VCaP (cell line): ENCODE measurements around the gene EFNA2.

ENCODE experiments used
- H3K27ac ChIP-seq: fragments of 450-650 bp; 2 replicates; pipeline ENCODE4 v1.5.1; 2017
- TF ChIP-seq, protein P1 (sequence below): fragments of 450-650 bp; conservative IDR thresholded peaks from 2 replicates; pipeline ENCODE4 v1.5.1; 2017; ENCODE audit warnings: mild to moderate bottlenecking, moderate library complexity

EFNA2 gene

DNA sequence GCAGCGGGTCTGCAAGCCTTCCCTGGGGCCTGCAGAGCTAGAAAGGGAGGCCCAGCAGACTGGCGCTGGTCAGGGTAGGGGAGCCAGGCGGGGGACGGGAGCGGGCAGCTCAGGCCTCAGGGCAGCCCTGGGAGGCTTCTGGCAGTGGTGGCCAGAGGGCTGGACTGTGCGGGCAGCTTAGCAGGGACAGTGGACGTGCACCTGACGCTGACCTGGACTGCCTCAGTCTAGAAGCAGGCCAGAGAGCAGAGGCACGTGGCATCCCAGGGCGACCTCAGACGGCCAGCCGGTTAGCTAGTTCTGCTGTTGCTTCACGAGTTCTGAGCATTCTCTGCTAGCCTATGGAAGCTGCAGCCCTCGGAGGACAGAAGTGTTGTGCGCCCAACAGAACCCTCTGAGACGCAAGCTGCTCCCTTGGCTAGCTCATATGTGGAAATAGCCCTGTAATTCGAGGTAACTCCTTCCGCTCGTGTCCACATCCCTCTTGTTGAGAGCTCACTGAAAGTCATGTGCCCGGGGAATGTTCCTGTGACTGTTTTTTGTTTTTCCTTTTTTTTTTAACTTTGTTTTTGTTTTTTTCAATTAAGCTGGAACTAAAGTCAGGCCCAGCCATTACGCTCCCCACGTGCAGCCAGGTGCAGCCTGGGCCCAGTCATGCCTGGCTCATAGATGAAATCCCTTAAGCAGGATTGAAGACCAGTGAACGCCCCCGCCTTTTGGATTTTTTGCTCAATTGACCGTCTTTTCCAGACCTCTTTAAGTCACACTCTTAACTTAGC is 12.2 kb upstream of the EFNA2 start:
- H3K27ac ChIP-seq = peak overlapping the region; percentile 98
- TF ChIP-seq, protein P1, sequence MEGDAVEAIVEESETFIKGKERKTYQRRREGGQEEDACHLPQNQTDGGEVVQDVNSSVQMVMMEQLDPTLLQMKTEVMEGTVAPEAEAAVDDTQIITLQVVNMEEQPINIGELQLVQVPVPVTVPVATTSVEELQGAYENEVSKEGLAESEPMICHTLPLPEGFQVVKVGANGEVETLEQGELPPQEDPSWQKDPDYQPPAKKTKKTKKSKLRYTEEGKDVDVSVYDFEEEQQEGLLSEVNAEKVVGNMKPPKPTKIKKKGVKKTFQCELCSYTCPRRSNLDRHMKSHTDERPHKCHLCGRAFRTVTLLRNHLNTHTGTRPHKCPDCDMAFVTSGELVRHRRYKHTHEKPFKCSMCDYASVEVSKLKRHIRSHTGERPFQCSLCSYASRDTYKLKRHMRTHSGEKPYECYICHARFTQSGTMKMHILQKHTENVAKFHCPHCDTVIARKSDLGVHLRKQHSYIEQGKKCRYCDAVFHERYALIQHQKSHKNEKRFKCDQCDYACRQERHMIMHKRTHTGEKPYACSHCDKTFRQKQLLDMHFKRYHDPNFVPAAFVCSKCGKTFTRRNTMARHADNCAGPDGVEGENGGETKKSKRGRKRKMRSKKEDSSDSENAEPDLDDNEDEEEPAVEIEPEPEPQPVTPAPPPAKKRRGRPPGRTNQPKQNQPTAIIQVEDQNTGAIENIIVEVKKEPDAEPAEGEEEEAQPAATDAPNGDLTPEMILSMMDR = no peak

DNA sequence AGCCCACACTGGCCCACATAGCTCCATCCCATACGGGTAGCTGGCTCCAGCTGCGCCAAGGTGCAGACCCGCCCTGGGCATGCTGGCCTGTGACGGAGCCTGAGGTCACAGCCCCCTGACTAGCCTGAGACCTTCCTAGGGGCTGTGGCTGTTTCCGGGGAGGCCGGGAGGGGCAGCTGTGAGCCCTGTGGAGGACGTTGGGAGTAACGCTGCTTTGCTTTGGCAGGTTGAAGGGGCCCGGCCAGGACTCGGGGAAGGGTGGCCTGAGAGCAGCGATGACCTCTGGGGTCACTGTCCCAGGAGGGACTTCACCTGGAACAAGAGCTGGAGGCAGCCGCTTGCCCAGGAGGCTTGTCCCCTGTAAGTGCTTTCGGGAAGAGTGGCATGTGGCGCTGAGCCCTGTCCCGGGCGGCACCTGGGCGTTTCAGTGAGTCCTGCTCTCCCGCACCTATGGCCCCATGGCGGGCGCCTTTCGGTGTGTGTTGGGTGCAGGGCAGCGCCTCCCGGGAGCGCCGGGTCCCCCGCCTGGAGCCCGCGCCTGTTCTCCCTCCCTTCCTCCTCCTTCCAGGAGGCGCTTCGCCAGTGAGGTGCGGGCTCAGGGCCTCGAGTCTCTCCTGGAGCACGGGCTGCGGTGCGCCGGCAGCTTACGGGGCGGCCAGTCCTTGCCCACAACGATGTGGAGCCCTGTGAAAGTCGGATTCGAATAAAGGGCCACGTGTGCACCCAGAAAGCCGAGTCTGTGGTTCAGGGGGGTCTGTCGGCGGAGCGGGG is 11.4 kb upstream of the EFNA2 start:
- TF ChIP-seq, protein P1 = no peak
- peak overlapping the region; percentile 98 for H3K27ac ChIP-seq

DNA sequence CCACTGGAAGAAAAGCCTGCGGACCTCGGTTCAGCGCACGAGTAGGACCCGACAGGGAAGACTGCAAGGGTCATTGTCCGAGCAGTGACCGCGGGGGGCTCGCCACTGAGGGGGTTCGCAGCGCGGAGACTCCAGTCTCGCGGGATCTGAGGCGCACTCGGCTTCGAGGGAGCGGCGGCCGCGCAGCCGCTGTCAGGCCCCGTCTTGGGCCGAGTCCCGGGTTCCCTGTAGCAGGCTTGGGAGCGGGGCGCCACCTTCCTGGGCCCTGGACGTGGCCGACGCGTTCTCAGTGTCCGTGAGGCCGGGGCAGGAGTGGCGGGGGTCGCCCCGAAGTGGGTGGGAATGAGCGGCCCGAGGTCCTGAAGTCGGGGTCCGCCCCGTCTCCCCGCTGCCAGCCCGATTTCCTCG is 10.8 kb upstream of the EFNA2 start:
- peak overlapping the region; percentile 98 for H3K27ac ChIP-seq
- TF ChIP-seq, protein P1 = no peak

DNA sequence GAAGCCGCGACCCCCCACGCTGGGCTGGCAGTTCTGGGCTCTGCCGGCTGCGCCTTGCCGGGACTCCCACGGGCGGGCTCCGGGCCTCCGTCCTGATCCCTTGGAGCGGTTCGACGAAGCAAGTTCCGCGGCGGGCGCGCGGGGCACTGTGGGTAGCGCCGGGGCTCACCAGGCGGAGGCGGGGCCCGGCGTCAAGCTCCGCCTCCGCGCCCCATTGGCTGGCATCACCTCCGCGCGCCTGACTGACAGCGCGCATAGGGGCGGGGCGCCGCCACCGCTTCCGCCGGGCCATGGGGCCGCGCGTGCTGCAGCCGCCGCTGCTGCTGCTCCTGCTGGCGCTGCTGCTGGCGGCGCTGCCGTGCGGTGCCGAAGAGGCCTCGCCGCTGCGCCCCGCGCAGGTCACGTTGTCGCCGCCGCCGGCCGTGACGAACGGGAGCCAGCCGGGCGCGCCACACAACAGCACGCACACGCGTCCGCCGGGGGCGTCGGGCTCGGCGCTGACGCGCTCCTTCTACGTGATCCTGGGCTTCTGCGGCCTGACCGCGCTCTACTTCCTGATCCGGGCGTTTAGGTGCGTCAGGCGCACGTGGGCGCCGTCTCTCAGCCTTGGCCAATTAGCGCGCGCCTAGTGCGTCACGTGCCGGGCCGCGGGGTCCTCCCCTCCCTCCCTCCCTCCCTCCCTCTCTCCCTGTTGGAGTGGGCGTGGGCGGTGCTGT is 10.3 kb upstream of the EFNA2 start, which contains the start of gene FAM174C:
Gene FAM174C (plus strand): TSS at position 271 of the 716 bp plus-strand sequence. CDS start 20 bp downstream, at position 291.
- H3K27ac ChIP-seq = peak within 1 kb of the TSS; percentile 98
- TF ChIP-seq, protein P1 = no peak

DNA sequence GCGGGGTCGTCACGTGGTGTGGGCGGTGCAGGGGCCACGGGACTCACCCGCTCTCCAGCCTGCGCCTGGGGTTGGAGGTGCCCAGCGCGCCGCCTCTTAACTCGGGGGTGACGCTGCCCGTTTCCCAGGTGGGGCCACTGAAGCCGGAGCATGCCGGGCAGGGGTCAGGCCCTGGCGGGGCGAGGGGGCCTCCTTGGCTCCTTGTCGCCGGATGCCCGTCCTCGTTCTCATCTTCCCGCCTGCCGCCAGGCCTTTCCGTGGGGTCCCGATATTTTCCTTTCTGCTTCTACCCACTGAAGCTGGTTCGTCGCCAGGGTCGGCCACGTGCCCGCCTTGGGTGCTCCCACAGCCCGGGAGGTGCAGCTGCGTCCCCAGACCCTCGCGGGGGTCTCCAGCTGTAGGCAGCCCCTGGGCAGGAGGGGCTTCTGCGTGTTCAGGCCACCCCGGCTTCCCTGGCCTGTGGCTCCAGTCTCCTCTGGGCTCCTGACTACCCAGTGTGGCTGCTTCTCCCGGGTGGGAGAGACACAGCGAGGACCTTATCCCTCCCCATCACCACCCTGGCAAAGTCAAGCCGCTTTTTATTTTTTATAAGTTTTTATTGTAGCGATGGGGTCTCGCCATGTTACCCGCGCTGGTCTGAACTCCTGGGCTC is 9.6 kb upstream of the EFNA2 start:
- peak overlapping the region; percentile 98 for H3K27ac ChIP-seq
- TF ChIP-seq, protein P1 = no peak

DNA sequence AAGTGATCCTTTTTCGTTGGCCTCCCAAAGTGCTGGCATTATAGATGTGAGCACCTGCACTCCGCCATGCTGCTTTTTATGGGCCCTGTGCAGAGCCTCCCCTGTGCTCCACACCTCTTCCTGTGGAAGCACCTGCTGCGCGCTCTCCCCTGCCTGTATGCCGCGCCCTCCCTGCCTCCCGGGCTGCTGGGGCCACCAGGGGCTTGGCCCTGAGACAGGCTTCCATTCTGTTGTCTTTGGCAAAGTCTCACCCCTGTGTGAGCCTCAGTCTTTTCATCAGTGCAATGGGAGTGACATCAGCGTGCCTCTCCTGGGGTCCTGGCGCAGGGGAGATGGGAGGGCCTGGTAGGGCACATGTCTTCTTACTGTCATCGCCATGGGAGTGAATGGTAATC is 9.0 kb upstream of the EFNA2 start:
- TF ChIP-seq, protein P1 = no peak
- H3K27ac ChIP-seq = peak overlapping the region; percentile 98
